GM21723 (cell line): Measurements from ENCODE around the gene DRC7.

ENCODE experiments used
- ATAC-seq: cut with Tn5 transposase; IDR thresholded peaks from one replicate; pipeline ENCODE4 v1.9.1; 2021; ENCODE audit warnings: mild to moderate bottlenecking, moderate library complexity; ENCODE audit not compliant: unreplicated experiment

DRC7 gene

DNA sequence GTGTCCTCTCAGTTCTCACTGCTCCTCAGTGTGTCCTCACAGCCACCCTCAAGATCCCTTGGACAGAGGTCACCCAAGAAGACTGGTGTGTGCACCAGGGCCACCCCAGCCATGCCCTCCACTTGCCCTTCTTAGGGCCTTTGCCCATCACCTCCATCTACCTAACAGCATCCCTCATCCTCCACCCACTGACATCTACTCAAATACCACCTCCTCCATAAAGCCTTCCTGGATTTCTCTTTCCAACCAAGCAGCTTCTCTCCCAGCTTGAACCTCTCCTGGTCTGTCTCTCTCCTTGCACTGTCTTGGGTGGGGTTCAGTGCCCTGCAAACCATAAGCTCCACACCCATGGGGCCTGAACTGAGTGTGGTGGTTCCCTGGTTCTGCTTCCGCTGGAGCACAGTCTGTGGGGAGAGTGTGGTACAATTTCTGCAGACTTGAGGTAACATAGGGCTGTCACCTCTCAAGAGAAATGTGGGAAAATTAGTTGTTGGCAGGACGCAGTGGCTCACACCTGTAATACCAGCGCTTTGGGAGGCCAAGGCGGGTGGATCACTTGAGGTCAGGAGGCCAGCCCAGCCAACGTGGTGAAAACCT is 55.3 kb downstream of the DRC7 start:
- ATAC-seq, result no peak

DNA sequence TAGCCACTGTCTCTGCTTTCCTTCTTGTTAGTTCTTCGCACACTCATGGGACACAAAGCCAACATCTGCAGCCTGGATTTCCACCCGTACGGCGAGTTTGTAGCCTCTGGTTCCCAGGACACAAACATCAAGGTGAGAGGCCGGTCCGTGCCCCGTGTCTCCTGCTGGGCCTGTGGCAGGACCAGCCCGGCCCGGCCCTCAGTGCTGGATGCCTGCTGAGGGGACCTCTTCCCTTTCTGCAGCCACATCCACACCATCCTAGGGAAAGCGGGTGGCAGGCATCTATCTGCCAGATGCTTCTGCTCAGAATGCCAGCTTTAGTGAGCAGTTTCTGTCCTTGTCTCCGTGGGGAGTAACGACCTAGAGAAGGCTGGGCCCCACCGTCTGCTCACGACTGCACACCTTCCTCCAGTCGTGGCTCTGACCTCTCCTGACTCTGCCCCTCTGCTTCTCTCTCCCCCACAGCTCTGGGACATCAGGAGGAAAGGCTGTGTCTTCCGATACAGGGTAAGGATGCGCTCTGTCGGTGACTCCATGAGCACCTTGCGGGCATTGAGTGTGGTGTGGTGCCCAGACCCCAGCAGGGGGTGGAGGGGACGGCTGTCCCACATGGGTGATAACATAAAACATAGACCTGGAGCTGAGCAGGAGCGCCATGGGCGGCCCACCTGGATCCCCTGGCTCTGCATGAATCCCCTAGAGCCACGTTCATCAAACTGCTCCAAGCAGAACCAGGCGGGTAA is 56.4 kb downstream of the DRC7 start:
- no peak for ATAC-seq

DNA sequence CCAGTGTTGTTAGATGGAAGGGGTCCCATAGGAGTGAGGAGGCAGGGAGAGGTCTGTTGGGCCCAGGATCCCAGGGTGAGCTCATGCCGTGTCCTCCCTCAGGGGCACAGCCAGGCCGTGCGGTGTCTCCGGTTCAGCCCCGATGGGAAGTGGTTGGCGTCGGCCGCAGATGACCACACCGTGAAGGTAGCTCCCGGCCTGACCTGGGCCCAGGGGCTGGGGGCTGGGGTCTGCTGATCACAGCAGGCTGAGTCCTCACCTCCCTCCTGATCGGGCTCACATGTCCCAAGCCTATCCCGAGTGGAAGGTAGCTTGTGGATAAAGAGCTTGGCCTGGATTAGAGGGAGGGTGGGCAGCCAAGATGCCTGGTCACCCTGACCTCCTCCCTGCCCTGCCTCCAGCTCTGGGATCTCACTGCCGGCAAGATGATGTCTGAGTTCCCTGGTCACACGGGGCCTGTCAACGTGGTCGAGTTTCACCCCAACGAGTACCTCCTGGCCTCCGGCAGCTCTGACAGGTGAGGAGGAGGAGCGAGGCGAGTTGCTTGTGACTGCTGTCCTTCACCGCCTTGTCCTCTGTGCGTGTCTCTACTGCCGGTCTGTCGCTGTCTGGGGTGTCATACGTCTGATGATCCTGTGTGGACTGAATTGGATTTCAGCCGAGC is 57.1 kb downstream of the DRC7 start:
- ATAC-seq, result no peak

DNA sequence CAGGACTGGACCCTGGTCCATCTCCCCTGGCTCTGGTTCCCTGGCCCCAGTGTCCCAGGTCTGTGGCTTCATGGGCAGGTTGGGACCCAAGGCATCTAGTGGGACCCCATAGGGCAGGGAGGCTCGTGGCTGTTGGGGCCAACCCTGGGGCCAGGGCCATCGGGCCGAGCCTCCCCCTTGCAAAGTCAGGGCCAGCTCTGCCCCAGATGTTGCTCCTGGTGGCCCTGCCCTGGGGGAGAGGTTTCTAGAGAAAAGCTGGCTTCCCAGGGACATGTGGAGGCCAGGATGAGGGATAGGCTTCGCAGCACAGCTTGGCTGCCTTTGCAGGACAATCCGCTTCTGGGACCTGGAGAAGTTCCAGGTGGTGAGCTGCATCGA is 57.6 kb downstream of the DRC7 start:
- ATAC-seq, result no peak

DNA sequence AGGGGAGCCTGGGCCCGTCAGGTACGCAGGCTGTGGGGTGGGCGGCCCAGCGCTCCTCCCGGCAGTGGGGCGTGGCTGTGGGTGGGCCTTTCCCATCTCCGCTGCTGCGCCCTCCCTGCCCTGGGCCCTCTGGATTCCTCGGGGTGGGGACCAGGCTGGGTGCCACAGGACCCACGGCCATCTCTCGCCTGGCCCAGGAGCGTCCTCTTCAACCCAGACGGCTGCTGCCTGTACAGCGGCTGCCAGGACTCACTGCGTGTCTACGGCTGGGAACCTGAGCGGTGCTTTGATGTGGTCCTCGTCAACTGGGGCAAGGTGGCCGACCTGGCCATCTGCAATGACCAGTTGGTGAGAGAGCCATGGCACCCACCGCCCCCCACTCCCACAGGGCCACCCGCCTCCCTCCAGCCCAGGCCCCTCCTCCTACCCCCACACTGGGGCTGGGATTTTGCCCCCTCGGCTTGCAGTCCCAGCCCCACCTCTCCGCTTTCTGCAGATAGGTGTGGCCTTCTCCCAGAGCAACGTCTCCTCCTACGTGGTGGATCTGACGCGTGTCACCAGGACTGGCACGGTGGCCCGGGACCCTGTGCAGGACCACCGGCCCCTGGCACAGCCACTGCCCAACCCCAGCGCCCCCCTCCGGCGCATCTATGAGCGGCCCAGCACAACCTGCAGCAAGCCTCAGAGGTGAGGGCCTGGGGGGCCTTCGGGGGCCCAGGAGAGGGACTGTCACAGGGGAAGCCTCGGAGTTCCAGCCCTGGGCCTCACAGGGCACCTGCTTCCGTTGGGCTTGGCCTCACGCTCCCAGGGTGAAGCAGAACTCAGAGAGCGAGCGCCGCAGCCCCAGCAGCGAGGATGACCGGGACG is 58.2 kb downstream of the DRC7 start:
- no peak for ATAC-seq

DNA sequence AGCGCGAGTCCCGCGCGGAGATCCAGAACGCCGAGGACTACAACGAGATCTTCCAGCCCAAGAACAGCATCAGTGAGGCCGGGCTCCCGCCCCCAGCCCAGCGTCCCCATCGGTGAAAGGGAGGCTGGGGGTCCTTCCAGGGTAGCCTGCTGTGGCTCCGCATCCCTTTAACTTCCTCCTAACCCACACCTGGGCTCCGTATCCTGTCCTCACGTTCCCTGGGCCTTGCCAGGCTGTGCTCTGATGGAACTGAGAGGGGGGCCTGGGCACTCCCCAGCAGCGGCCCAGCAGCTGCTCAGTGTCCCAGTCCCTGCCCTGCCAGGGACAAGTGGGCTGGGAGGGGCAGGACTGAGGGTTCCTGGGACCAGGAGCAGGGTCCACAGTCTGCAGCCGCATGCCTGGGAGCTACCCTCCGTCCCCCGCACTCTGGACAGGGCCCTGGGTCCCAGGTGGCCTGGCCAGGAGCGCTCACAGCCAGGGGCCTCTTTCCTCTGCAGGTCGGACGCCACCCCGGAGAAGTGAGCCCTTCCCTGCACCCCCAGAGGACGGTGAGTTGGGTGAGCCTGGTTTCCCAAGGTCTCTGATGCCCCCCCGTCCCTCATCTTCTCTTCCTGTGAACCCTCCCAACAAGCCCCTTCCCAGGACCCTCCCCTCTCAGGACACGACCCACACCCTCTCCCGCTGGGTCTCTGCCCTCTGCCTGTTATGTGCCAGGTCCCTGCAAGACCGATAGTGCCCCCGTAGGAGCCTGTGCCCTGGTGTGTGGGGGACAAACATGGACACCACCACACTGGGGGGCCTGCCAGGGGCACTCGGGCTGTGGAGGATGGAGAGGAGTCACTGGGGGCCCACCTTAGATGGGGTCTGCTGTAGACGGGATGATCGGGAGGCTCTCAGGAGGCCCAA is 59.1 kb downstream of the DRC7 start:
- no peak for ATAC-seq

DNA sequence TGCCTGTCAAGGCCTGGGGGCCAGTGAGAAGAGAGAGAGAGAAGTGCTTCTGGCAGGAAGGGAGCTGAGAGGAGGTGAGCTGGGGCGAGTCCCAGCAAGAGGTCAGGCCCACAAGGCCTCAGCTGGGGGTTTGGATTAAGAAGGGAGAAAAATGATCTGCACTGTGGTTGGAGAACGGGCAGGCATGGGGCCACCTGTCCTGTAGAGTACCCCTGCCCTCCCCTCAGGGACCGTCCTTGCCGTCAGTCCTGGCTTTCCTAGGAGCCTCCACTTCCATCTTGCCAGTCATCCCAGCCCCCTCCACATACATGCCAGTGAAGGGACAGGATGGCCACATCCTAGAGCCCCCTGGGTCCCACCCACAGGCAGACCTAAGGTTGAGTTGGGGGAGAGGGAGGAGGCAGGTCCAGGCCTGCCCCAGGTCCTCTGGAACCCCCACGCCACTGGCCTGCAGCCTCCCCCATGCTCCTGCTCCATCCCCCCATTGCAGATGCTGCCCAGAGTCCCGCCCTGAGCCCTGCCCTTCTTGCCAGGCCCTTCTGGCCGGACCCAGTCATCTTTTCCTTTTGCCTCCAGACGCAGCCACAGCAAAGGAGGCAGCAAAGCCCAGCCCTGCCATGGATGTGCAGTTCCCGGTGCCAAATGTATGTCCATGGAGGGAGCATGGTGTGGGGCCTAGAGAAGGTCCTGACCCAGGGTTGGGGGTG is 59.9 kb downstream of the DRC7 start:
- ATAC-seq, result no peak

DNA sequence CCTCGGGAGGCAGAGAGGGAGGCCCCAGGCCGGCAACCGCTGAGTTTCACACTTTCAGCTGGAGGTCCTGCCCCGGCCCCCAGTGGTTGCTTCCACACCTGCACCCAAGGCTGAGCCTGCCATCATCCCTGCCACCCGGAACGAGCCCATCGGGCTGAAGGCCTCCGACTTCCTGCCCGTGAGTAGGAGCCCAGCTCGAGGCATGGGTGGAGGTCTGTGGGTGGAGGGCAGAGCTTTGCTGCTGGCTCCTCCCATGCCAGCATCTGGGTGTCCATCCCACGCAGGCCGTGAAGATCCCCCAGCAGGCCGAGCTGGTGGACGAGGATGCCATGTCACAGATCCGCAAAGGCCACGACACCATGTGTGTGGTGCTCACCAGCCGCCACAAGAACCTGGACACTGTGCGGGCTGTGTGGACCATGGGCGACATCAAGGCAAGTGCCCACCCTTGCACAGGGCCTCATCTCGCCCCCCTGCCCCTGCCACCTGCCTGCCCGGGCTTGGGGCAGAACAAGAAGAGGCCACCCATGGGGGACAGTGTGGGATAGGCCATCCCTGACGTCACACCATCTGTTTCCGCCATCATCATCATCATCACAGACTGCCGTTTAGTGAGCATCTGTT is 60.6 kb downstream of the DRC7 start:
- ATAC-seq, result no peak

DNA sequence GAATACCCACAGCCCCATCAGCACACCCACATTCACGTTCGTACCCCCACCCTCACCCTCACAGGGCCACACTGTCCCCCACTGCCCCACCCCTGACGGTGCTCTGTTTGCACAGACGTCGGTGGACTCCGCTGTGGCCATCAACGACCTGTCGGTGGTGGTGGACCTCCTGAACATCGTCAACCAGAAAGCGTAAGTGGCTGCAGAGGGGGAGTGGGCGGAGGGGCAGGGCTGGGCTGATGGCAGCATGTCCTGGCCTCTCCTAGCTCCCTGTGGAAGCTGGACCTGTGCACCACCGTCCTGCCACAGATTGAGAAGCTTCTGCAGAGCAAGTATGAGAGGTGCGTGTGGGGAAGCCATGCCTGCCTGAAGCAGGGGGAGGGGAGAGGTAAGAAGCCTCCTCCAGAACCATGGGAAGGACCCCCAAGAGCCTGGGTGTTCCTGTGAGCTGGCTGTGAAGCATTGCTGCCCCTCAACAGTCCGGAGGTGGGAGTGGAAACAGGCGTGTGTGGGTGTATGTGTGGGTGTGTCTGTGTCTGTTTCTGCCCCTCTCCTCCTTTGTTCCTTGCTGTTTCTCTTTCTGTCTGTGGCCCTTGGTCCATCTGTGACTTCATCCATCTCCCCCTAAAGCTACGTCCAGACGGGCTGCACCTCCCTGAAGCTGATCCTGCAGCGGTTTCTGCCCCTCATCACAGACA is 61.3 kb downstream of the DRC7 start:
- ATAC-seq, result no peak

DNA sequence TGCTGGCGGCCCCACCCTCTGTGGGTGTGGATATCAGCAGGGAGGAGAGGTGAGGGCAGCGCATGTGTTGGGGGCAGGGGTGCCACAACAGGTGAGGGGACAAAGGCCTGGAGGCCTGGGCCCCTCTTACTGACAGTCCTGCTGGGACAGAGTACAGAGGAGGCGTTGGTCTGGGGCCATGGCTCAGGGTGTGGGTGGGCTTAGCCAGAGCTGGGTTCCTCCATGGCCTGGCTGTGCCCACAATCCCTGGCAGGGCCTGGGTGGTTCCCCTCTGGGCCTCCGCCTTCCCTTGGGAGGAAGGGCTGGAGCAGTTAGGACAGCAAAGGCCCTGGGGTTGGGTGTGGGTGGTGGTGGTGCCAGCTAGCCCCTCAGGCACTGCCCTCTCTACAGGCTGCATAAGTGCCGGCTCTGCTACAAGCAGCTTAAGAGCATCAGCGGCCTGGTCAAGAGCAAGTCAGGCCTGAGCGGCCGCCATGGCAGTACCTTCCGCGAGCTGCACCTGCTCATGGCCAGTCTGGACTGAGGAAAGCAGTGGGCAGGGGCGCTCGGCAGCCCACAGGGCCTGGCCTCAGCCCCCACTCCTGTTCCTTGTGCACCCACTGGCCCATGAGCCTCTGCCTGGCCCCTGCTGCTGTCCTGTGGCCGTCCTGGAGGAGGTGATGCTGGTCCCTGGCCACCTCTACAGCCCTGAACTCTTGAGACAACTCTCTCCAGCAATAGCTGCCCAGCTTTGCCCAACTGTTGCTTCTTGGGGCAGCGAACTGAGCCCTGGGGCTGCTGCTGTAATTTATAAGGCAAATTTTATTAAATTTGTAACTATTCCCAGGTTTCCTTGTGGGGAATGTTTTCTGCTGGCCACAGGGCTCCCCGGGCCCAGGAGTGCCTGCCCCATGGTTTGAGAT is 62.1 kb downstream of the DRC7 start:
- ATAC-seq, result no peak

DNA sequence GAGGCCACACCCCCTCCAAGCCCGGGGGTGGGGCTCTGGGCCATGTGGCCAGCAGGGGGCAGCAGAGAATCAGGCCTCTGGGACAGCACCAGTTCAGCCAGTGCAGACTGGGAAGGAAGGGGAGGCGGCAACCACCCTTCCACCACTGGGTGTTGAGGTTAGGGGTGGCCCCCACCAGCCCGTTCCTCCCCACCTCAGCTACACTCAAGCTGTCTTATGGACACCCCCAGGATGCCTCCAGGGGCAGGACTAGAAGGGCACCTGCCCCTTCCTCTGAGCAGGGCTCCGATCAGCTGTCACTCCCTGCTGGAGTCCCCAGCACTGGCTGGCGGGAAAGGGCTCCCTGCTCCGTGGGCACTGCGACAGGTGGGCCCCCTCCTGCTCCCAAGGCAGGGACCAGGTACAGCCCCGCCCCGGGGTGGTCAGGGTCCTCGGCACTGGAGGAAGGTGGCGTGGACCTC is 62.8 kb downstream of the DRC7 start:
- peak; percentile 96 for ATAC-seq

DNA sequence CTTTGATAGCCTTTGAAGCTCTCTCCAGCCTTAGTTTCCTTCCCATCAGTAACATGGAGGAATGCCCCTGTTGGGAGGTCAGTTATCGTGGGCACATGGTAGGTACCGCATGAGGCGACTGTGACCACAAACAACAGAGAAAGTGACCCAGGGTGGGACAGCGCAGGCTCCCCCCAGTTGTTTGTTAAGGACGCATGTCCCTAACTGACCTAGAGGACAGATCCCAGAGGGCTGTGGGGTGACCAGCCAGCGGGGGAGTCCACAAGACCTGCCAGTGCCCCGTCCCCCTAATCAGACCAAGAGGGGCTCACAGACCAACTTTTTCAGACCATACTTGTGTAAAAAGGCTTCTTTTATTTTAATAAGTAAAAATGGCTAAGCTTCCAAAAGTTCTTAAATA is 63.3 kb downstream of the DRC7 start:
- ATAC-seq, result no peak

DNA sequence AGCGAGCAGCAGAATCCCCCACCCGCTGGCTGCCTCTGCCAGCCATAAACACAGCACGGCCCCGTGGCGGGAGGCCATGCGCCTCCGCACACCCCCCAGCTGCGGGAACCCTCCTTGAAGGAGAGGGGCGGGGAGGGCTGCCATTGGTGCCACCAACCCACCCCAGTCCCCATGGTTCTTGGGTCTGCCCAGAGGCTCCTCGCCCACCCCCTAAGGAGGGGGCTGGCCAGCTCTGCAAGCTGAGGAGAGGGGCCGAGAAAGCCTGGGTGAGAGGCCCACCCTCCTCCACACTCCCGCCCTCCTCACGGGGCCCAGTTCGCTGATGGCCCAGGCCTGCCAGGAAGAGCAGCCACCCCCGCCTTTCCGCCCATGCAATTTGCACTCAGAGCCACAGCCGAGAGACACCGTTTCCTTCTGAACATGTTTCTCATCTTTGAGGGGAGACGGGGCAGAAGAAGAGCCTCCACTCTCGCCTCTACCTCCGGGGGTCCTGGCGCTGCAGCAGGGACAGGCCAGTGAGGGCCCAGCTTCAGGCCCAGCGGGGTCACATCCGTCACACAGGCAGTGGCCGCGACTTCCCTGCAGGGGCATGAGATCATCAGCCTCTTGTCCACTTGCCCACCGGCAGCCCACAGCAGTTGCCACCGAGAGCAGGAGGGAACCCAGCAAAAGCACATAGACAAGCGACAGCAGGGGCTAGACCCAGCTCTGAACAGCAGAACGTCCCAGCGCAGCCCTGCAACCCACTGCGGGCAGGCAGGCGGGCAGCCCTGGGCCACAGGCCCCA is 63.9 kb downstream of the DRC7 start:
- ATAC-seq, result no peak

DNA sequence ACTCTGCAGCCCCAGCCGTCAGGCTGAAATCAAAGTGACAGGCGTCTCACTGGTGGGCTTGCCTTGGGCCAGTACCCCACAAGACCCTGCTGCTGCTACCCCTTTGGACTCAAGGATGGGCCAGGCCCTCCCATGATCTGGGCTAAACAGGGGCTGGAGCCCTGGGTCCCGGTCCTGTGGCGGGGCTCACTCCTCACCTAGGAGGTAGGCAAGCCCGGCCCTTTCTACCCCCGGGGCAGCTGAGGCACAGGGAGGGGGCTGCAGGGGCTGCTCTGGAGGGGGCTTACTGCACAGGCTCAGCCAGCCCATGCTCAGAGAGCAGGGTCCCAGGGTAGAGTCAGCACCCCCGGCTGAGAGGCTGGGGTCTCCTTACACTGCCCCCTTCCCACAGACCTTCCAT is 64.5 kb downstream of the DRC7 start:
- ATAC-seq, result no peak

DNA sequence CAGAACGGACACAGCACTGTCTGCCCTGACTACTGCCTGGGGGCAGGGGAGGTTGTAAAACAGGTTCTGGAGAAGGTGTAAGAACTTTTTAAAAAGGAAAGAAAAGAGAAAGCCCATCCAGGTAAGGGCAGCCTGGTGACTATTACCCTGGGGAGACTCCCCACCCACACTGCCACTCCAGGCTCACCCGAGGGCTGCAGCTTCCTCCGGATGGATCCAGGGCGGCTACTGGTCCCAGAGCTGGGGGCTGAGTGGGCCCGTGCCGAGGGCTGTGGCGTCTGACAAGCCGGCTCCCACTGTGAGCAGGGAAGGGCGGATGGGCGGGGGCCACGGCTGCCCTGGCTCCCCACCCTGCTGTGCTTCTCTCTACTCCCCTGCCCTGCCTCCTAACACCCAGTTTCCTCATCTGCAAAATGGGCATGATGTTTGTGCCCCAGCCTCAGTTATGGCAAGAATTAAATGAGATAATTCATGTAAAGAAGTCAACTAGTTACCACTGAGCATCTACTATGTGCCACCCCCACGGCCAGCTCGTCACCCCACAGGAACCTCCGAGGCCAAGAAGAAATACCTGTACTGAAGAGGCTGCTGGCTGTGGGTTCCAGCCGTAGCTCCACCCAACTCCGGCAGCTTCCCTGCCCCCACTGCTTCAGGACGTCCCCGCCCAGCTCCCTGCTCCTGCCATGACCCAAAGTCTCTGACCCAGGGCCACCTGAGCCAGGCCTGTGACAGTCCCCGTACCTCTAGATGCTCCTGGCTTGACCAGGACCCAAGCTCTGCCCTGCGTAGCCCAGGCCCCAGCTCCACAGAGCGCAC is 65.1 kb downstream of the DRC7 start:
- ATAC-seq, result no peak
